Fibroblast of skin of right quadriceps (primary cell): Measurements from ENCODE around the gene LBX2.

Source experiments
- DNase-seq: peaks from one replicate; pipeline ENCODE4 v3.0.0-alpha.2; 2013

LBX2 gene

DNA sequence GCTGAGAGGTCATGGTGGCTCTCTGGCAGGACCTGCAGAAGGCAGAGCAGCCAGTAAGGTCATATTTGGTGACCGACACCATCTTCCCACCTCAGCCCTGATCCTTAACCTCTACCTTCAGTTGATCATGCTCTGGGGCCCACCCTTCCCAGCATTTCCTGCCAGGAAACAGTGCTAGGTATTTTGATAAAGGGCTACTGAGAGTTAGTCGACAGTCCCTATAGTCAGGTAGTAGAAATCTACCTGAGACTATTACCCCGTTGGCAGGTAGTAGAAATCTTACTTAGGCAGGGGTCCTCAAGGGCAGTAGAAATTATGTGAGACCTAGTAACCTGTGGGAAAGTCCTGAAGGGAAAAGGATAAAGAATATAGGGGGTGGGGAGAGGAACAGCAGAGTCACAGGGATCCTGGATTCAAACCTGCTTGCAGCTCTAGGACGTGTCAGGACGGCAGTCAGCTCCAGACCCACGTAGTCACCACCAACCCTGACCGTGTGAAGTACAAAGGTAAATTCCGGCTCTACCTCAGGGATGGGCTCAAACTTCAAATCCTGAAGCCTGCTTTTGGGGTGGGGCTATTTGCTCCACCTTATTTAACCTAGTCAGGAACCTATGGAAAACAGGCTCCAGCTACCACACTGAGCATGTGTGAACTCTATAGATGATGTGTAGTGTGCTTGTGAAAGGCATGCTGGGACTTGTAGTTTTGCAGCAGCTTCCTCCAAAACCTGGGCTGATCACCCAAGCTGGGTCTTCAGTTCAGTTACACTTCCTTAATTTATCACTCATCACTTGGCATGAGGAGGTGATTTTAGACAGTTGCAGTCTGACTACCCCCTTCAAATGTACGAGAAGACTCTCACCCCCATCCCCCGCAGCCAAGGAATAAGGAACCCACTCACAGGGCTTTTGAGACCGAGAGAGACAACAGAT lies 26.6 kb upstream of the LBX2 start, which contains the start of gene DQX1:
TSS of gene DQX1 (minus strand) at position 515 of the 932 bp plus-strand sequence. CDS start at position 13, 502 bp downstream.
- peak; percentile 17 for DNase-seq

DNA sequence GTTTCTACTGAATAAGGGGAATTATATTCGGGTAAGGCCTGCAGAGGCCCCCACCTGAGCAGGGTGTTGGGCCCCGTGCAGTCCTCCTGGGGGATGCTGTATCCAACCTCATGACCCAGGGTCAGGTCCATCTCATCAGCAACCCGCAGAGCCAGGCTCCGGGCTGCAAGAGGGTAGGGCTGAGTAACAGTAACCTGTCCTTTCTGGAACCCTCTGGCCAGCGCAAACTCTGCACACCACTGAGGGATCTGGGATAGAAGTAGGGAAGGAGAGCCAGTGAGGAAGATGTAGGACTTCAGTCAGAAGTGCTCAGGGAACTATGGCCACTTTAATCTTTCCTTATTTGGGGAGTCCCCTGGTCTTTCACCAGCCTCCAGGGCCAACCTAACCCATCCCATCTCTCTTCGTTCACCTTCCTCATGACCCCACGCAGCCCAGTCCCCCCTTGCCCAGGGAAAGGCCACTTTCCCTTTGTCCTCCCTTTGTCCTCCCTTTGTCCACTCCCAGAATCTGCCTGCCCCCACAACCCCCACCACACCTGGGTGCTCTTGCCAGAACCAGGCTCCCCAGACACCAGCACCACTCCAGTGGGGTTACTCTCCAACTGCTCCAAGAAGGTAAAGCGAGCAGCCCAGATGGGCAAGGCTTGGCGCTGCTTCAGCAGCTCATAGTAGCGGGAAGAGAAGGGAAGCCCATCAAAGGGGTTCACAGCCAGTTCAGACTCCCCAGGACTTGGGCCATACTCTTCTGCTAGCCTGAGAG lies 25.7 kb upstream of the LBX2 start:
- DNase-seq, result no peak

DNA sequence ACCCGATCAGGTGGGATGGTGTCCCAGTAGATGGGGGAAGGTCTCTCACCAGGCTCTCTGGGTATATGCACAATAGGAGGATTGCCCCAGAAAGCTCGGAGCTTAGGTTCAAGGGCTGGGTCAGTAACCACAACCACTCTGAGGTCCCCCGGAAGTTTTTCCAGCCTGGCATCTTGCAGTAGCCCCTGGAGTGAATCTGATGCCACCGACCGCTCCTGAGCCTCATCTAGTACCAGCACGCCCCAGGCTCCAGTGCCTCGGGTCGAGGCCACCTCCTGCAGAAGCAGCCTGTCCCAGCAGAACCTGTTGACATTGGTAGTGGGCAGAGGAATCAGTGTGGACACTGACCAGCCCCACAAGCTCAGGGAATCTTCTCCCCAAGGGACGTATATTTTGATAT lies 24.6 kb upstream of the LBX2 start:
- no peak for DNase-seq

GRCh38 chr2:74522516-74522915 lies 23.1 kb upstream of the LBX2 start:
- no peak for DNase-seq

- DNase-seq, result no peak
Observed at GRCh38 chr2:74516650-74517049, 17.2 kb upstream of the LBX2 start.

DNA sequence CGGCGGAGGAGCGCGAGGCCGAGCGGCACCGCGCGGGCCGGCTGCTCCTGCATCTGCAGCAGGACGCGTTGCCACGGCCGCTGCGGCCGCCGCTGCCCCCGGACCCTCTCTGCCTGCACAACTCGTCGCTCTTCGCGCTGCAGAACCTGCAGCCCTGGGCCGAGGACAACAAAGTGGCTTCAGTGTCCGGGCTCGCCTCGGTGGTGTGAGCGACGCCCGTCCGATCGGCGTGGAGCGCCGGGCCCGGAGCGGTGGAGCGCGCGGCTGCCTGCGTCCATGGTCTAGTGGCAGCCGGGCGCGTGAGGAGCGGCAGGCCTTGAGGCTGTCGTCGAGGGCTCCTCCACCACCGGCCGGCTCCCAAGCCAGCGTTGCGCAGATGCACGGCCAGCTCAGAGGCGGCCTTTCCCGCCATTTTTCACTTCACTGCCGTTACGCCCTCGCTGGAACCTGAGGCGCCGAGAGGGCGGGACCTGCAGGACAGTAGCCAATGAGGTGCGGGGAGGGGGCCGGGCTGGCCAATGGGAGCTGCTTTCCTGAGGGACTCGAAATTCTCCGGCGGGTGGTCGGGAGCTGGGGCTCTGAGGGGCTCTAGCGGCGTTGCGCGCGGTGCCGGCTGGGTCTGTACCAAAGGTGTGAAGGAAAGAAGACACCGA lies 16.7 kb upstream of the LBX2 start:
- DNase-seq, result peak; percentile 58

GRCh38 chr2:74515271-74515980 lies 16.0 kb upstream of the LBX2 start:
- no peak for DNase-seq

- DNase-seq, result no peak
Observed at GRCh38 chr2:74514368-74515270, 15.2 kb upstream of the LBX2 start, which contains the start of gene TLX2. TSS of gene TLX2 (plus strand) at chr2:74514450. CDS start at chr2:74514807, 357 bp downstream.

- DNase-seq, result no peak
Observed at GRCh38 chr2:74513605-74514367, 14.4 kb upstream of the LBX2 start.

DNA sequence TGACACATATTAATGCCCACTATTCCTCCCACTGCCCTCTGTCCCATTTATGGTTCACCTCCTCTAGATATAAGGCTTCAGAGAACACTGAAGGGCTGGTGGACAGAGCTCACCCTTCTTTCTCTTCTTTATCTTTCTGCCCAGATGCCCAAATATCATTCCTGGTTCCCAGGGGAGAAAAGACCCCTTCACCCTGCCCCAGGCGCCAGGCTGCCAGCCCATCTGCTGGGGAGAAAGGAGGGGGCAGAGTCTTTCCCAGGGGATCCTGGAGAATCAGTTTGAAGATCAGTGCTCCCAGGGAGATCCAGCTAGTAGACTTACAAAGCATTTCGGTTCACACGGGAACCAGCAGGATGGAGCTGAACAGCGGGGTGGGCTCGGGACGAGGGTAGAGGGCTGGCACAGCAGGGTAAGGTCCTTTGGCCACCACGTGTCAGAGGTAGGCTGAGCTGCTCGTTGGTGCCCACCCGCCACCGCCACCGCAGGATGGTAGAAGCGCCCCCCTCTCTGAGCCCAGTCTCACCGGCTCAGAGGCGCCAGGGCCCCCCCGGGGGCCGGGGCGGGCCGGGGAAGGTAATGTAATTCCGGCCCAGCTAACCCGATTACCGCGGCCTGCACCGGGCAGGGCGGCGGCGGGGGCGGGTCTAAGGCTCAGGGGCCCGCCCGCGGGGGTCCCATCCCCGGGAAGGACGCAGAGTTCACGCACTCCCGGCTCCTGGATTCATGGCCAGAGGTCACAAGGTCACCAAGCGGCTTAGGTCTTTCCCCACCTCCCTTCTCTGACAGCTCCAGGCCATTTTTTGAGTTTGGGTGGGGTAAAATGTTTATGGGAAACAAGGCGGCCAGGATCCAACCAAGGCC lies 13.6 kb upstream of the LBX2 start:
- no peak for DNase-seq

GRCh38 chr2:74511104-74511989 lies 11.9 kb upstream of the LBX2 start:
- DNase-seq, result no peak

DNA sequence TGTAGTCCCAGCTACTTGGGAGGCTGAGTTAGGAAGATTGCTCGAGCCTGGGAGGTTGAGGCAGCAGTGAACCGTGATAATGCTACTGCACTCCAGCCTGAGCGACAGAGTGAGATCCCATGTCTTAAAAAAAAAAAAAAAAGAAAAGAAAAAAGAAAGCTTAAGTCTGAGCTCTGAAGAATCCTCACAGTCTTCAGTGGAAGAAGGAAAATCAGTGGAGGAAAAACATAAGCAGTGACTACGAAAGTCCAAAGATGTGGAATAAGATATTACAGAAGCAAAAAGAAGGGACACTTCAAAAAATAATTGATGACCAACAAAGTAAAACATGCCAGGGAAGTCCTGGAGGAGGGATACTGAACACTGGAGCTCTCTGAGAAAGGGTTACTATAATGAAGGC lies 10.9 kb upstream of the LBX2 start:
- DNase-seq, result no peak

DNA sequence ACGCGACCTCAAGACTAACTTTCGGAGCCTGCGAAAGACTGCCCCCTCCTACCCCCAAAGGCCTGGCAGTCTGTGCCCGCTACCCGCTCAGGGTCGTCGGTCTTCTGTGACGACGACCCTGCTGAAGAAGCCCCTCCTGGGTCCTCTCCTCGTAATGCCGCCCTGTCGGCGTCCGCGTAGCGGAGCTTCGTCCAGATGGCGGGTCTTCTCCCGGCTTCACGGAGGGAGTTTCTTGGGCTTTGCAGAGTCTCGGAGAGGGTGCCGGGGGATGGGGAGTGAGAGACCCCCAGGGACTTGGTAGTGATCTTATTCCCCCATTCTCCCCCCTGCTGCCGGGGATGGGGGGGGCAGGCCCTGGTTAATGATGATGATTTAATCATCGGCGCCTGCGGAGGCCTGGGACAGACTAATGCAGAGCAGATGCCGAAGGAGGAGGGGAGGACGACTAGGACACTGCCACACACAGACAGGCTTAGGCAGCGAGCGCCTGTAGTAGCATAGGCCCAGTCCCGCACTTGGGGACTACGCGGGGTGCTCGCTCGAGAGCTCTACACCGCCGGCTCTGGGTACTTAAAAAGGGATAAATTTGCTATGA lies 8.6 kb upstream of the LBX2 start:
- peak; percentile 93 for DNase-seq

DNA sequence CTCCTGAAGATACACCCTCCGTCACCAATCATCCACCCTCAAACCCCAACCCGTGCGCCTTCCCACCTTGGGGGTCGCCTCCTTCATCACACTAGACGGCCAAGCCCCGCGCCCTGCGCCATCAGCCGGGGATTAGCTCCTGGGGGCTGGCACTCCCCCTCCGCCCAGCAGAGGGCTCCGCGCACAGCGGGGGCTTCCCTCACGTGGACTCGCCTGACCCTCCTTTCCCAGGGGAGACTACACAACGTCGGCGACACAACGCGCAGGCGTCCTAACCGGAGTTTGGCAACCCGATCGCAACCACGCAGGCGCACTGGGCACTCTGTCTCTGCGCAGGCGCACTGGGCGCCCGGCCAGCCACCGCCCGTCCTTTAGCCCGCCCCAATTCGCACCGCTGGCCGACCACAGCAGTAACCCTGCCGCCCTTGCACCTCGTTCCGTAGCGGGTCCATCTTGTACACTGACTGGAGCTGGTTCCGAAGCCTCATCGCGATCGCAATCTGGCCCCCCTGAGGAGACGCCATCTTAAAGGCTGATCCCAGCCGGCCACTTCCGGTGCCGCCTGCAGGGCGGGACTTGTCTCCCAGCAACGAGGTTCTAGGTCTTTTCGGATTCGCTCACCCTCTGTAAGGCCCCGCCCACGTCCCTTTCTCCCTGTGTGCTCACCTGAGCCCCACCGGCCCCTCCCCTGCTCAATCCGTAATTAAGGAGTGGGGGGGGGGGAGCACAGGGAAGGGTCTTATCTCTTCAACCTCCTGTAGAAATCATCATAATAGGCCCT lies 7.9 kb upstream of the LBX2 start, which contains the start of gene PCGF1:
TSS of gene PCGF1 (minus strand) at position 551 of the 781 bp plus-strand sequence. CDS start at position 524, 27 bp downstream.
- peak; percentile 98 for DNase-seq

GRCh38 chr2:74505448-74506246 lies 6.2 kb upstream of the LBX2 start:
- no peak for DNase-seq

GRCh38 chr2:74504591-74504990 lies 5.2 kb upstream of the LBX2 start:
- no peak for DNase-seq
